Measurements from ENCODE around the gene HYAL1.
"Not testable (repeated sequence)": the region's sequence is repeated elsewhere in the genome, so short reads cannot be mapped to it uniquely, and the experiment has no call there.

Gene HYAL1

DNA sequence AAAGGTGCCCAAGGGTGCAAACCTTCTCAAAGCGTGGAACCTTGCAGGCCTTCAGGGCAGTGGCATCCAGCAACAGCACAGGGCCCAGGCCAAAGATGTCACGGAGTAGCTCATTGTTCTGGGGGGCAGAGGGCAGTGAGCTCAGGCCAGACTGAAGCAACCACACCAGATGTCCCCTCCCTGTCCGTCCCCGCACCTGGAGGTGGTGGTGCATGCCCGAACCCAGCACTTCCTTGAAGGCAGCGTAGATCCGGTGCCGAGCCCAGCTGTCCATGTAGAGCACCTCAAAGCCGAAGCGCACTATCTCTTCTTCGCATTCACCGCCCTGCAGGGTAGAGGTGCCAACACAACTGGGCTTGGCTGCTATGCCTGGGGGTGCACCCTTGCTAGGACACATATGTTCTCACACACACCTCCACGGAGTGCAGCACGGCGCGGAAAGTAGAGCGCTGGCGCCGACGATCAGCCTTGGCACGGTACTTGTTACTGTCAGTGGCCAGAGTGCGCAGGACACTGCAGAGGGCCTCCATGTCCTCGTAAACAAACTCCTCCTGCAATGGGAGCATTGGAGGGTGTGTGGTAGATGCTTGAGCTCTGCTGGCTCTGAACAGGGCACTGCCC is 14.9 kb downstream of the HYAL1 start:
- DNase-seq (ENCODE audit: low spot score): no peak
- TF ChIP-seq, protein P1, sequence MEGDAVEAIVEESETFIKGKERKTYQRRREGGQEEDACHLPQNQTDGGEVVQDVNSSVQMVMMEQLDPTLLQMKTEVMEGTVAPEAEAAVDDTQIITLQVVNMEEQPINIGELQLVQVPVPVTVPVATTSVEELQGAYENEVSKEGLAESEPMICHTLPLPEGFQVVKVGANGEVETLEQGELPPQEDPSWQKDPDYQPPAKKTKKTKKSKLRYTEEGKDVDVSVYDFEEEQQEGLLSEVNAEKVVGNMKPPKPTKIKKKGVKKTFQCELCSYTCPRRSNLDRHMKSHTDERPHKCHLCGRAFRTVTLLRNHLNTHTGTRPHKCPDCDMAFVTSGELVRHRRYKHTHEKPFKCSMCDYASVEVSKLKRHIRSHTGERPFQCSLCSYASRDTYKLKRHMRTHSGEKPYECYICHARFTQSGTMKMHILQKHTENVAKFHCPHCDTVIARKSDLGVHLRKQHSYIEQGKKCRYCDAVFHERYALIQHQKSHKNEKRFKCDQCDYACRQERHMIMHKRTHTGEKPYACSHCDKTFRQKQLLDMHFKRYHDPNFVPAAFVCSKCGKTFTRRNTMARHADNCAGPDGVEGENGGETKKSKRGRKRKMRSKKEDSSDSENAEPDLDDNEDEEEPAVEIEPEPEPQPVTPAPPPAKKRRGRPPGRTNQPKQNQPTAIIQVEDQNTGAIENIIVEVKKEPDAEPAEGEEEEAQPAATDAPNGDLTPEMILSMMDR (IDR thresholded peaks at IDR 0.05; ENCODE audit: extremely low read depth, insufficient read depth, missing control alignments): no peak
- in situ Hi-C loops (cut with MboI; ENCODE audit: low pct_unique_long_range_greater_than_20kb, low sequenced_read_pairs, unreplicated experiment): no loop called here

DNA sequence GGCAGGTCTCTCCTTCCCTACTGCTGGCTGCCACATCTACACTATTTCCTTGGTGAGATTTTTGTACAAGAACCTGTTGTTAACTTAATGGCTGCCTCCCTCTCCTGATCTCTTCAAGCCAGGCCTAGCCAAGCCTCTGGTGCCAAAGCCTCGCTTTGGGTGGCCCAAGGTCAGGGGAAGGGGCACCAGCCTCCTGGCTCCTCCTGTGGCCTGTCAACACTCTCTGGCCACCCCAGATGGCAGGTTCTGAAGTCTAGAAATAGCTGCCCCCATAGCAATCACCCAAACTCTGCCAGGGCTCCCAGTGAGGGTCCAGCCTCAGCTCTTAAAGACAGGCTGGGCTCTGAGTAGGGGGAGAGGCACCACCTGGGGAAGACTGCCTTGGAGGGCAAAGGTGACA is 16.1 kb downstream of the HYAL1 start:
- in situ Hi-C loops (cut with MboI; ENCODE audit: low pct_unique_long_range_greater_than_20kb, low sequenced_read_pairs, unreplicated experiment): no loop called here
- no peak for DNase-seq (ENCODE audit: low spot score)
- TF ChIP-seq, protein P1 (IDR thresholded peaks at IDR 0.05; ENCODE audit: extremely low read depth, insufficient read depth, missing control alignments): no peak

DNA sequence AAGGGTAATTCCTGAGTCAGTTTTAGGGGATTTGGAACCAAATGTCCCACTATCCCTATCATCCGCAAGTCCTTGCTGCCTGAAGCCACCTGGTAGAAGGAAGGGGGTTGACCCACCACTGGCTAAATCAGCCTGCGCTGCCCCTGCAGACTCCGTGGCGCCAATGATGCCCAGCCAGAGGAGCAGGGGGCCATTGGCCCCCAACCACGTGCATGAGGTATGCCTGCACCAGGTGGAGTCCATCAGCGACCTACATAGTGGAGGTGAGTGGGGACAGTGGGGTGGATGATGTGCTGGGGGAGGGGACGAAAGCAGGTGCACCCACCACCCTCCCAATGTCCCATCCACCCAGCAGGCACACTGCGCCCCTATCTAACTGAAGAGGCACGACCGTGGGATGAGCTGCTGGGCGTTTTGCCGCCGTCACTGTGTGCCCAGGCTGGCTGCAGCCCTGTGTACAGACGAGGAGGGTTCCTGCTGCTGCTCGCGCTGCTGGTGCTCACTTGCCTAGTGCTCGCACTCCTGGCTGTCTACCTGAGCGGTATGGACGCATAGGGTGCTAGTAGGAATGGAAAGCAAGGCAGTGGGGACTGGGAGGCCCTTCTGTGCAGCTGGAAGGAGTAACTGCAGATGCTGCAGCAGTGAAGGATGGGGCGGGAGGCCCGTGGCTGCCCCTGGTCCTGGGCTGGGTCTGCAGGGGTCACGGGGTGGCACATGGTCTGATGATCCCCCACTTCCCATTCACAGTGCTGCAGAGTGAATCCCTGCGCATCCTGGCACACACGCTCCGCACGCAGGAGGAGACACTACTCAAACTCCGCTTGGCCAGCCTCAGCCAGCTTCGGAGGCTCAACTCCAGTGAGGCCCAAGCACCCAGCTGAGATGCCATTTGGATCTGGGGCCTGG is 16.8 kb downstream of the HYAL1 start:
- in situ Hi-C loops (cut with MboI; ENCODE audit: low pct_unique_long_range_greater_than_20kb, low sequenced_read_pairs, unreplicated experiment): no loop called here
- TF ChIP-seq, protein P1 (IDR thresholded peaks at IDR 0.05; ENCODE audit: extremely low read depth, insufficient read depth, missing control alignments): no peak
- DNase-seq (ENCODE audit: low spot score): no peak

DNA sequence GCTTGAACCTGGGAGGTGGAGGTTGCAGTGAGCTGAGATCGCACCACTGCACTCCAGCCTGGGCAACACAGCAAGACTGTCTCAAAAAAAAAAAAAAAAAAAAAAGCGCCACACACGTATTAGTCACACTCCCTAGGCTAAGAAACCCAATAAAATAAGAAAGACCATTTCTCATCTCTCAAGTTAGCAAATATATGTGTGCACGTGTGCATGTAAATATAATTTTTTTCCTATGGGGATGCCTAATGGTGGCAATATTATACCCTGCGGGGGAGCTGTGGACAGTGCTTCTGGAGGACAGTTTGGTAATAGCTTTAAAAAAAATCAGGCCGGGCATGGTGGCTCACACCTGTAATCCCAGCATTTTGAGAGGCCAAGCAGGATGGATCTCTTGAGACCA is 19.3 kb downstream of the HYAL1 start:
- in situ Hi-C loops (cut with MboI; ENCODE audit: low pct_unique_long_range_greater_than_20kb, low sequenced_read_pairs, unreplicated experiment); DNase-seq (ENCODE audit: low spot score): not testable (repeated sequence)

DNA sequence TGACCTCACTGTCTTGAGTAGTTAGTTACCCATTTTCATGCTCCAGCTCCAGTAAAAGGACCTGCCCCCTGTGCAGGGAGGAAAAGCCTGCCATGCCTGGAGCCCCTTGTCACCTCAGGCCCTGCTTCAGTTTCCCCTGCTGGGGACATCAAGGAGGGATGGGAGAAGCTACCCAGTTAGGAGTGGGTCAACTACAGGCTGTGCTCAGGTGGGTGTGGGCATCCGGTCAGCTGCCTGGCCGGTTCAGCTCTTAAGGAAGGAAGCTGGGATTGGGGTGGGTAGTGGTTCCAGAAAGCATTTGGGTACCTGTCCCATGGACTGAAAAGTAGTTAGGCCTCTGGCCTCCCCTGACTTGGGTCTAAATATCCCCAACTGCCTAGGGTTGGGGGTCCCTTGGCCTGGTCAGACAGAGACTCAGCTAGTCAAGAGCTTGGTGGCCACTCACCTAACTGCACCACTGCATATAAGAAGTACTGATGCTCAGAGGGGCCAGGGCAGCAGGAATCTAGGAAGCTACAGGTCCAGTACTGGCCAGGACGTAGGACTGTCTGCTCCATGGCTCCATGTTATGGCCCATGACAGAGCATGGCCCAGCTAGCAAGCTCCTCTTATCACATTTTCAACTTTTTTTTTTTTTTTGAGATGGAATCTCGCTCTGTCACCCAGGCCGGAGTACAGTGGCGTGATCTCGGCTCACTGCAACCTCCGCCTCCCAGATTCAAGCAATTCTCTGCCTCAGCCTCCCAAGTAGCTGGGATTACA is 23.9 kb downstream of the HYAL1 start:
- DNase-seq (ENCODE audit: low spot score): no peak
- TF ChIP-seq, protein P1 (IDR thresholded peaks at IDR 0.05; ENCODE audit: extremely low read depth, insufficient read depth, missing control alignments): no peak
- in situ Hi-C loops (cut with MboI; ENCODE audit: low pct_unique_long_range_greater_than_20kb, low sequenced_read_pairs, unreplicated experiment): loop anchor here (10.0 kb wide), 1 partner anchor 55 kb away; no protein-coding TSS in a partner anchor

DNA sequence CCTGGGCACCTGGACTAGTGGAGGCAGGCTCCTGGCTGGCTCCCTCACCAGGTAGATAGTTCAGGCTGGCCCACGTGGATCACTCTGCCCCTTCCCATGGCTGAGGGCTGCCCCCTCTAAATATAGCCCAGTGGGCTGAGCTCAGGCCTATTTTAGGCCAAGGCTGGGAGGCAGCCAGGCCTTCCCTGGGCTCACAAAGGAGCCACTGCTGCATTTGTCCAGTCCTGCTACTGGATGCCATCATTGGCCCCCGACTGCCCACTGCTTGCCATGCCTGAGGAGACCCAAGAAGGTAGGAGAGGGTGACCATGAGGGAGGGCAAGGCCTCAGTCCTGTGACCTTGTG is 24.5 kb downstream of the HYAL1 start, which contains the start of gene LSMEM2:
Gene LSMEM2, plus strand, starts transcription at position 208 of the 345 bp plus-strand sequence. Its CDS starts 27 bp downstream, at position 235.
- DNase-seq (ENCODE audit: low spot score): no peak
- TF ChIP-seq, protein P1 (IDR thresholded peaks at IDR 0.05; ENCODE audit: extremely low read depth, insufficient read depth, missing control alignments): no peak
- in situ Hi-C loops (cut with MboI; ENCODE audit: low pct_unique_long_range_greater_than_20kb, low sequenced_read_pairs, unreplicated experiment): loop anchor here (10.0 kb wide), 1 partner anchor 54 kb away; no protein-coding TSS in a partner anchor
